Myocyte (in vitro differentiated cells): ENCODE data around the gene UTS2B. TPM values are rescaled to one million over a fixed set of nuclear protein-coding genes. Genes with fewer than 3 reads are reported as not detected.

Experiments used
- DNase-seq: peaks from one replicate; pipeline ENCODE4 v3.0.0-alpha.2; 2012; ENCODE audit warnings: low read depth
- total RNA-seq: library from RNA; depleted of rRNA; stranded (reverse); fragments of >200 nt; gene quantifications from 2 replicates; pipeline ENCODE4 v1.2.3, GENCODE V29; 2014

Gene UTS2B
- total RNA-seq, 1 donor from 2014 or later, result 0.16 TPM

DNA sequence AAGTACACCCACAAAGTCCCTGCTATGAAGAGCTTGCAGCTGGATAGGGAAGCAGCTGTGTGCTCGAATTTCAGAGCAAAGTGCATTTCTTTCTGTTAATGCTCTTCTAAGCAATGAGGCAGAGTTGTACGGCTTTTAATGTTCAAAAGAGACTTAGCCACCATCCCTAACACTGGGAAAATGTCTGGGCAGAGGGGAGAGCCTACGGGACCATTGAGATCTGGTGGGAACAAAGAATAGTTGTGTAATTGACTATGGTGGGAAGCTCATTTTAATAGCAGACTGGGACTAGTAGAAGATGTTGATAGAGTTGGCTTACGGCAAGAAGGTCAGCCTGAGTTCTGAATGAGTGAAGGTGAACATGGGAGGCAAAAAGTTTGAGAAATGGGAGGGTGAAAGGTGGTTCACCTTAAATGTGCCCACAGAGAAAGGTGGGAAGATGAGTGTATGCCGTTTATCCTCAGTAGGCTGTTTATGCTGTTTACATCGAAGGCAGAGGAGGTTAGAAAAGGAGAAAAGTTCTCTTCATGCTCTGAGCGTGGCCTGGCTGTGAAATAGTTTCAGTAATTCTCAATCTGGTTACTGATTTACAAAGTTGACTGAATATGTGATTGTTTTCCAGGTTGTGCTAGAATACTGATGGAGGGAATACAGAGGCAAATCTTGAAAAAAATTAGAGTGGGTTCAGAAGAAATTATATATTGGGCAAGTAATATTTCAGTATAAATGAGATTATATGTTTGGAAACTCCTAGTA is 22.9 kb upstream of the UTS2B start:
- DNase-seq, result no peak

DNA sequence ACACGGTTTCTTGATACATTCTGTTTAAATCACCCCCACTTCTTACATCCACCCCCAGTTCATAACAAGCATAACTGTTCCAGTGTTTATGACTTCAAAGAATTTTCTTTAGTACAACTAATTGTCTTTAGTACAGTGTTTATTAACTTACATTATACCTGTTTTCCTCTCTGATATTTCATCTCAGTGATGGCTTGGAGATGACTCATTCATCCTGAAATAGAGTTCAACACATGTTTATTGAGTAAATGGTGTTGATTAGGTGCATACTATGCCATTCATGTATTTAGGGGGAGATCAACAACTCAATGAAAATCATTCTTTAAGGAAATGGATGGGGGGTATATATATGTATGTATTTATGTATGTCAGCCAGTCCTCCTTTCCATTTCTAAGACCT is 21.7 kb upstream of the UTS2B start:
- no peak for DNase-seq

DNA sequence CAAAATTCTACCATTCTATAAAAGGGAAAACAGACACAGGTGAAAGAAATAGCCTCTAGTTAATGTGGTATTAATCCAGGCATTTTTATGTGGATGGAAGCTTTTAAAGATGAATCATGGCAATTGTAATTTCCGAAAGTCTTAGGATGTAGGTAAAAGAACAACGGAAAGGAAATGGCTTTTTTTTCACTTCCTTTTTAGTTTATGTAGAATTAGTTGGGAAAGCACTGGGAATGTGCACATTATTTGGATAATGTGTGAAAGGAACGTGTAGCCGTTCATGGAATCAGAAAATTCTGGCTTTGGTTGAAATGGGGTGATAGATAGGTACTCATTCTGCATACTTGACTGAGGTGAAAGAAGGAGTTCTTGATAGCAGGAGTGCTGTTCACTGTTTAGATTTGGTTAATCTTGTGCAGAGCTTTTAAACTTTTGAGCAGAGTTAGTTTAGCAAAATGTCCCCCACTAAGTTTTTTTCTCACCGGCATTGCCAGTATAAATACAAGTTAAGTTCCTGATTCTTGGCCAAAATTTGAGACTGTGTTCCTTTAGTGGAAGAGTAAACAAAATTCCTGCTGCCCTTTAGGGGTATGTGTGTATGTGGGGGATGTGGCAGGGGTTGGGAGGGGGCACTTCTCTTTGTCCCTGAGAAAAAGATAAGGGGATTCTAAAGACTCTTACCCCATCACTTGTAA is 20.2 kb upstream of the UTS2B start:
- no peak for DNase-seq

DNA sequence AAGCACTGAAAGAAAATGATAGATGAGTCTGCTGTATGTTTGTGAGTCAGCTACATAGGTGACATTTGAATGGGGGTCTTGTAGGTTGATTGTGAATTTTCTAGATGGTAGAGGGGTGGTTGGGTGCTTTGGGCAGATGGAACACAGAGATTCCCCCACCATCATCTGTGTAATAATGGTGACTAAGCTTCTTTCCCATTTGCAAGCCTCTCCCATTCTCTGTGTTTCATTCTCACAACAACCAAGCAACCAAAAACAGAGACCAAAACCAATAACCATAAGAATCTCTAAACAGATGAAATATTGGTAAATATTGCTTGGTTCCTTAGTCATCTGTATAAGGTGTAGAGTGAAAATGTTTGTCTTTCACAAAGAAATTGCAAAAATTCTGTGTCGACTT is 17.8 kb upstream of the UTS2B start:
- DNase-seq, result no peak

DNA sequence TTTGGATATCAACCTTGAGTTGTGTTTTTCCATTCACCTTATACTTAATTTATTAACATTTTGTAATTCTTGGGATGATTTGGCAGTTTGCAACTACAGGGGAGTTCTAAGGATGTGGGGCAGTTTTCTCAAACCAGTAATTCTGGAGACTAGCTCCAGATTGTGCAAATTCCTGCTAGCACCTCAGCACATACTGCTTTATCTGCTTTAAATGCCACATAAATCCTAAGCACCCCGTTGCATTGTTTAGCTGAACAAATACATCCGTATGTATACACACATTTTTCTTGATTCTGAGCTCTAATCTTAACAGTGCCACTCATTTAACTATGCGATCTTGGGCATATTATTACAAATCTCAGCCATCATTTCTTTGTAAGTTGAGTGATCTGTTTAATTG is 16.9 kb upstream of the UTS2B start:
- DNase-seq, result no peak

DNA sequence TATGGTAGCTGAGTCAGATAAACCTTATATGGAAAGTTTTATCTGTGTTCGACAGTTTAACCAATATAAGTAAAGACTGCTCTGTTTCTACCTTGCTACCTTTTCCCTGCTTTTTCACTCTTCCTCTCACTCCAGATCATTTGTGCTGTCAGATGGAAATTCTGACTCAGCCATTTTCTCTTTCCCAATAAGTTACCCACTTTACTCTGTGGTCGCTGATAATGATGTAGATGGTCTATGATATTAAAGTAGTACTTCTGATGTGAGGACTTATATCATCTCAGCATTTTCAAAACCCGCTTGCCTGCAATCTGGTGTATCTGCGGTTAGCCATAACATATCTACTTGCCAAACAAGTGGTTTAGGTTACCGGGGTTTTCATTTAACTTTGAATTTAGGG is 15.0 kb upstream of the UTS2B start:
- no peak for DNase-seq

DNA sequence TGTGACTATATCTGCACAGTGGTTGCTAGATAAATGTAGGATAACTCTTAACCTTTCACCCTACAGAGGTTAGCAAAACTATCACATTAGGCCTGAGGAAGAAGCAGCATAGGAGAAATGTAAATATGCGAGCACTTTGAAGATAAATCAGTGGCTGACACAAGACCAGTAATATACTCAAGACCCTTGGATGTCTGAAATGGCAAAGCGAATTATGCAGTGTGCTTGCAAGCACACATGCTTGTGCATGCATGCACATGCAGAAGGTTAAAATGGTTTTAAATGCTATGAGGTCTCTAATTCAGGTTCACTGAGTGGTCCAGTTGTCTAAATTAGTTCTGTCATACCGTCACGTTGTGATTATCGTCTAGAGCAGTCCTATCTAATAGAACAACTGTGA is 13.6 kb upstream of the UTS2B start:
- DNase-seq, result no peak

DNA sequence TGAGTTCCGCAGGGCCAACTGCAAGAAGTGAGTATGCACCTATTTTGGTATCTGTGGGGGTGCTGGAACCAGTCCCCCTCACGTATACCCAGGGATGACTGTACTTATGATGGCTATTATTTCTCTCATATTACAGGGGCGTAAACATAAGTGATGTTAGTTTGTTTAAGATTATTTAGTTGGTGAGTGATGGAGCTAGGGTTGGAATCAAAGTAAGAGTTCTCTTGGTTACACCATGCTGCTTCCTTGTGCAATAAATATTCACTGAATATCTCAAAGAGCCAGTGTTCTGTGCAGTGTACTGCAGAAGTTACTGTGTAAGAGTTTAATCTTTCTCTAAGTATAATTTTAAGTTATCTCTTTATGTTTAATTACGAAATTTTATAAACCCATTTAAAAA is 12.8 kb upstream of the UTS2B start:
- DNase-seq, result no peak

DNA sequence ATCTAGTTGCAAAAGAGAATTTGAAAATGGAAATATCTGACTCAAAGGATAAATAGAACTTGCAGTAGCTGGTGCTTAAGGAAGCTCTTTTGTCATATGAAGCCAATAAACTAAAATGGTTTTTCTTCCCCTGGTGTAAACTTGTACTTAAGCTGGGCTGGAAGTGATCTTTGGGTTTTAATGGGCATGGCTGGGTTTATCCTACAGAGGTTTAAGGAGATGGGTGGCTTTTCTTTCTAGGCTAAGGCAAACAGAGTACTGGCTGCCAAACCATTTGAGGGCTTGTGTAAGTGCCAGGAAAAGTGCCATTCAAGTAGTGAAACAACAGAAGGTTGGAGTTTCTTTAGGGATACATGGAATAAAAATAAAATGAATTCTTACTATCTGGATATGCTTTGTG is 12.1 kb upstream of the UTS2B start:
- DNase-seq, result no peak

DNA sequence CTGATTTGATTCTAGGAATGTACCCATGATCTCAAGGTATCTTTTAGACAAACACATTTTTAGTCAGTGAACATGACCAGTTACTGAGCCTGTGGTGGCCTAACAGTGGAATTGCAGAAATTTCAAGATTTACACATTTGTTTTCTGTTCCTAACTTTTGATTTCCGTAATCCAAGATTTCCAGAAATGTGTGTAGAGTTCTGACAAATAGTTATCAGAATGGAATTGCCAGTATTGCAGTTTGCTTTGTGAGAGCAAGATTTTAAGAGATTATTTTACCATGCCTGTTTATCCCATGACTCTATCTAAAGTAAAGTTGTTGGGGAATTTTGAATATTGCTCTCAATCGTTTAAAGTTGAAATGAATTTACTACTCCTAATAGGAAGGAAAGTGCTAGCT is 11.7 kb upstream of the UTS2B start:
- DNase-seq, result no peak

DNA sequence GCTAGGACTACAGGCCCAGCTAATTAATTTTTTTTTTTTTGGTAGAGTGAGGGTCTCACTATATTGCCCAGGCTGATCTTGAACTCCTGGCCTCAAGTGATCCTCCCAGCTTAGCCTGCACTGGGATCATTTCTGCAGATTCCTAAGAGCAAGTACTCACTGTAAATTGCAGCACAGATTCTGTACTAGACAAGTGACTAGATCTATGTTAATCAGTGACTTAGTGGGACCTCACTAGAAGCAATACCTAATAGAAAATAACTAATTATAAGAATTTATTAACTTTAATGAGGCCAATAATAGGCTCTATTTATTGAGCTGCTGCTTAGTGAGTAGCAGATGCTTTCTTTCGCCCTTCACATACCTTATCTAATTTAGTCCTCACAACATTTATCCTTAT is 10.6 kb upstream of the UTS2B start:
- DNase-seq, result no peak

DNA sequence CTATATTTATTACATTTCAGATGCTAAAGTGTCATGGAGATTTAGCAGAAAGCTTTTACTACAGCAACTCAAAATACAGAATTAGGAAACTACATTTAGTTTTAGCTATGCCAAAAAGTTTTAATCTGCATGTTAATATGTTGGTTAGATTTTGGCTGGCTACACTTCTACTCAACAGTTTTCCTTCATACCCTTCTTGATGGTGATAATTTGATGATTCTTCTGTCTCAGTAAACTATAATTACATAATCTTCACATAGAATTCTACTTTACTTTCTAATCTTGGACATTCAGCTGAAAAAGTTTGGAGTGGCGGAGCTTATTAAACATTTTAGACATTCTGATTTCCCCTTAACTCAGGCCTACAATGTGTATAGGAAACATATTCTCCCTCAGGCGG is 10.0 kb upstream of the UTS2B start:
- no peak for DNase-seq

DNA sequence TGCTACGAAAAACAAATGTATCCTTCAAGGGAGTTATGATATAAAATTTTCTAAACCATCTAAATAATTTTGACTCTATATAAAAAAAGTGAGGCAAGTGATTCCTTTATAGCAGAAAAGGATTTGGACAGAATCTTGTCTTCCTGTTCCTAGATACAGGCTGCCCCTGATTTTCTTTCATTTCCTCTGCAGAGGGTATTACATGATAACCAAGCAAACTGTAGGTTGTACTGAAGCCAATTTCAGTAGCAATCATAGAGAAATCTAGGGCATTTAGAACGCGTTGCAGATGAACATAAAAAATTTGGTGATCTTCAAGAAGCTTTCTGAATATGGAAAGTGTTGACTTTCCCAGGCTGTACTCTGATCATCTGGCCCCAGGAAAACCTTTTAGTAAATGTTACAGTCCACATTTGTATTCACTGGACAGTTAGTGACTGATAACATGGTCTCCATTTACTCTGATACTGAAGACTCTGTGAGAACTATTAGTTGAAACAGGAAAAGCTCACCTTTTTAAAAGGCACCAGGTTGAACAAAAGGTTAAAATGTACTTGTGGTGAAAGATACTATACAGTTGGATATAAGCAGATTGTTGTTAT is 9.1 kb upstream of the UTS2B start:
- no peak for DNase-seq

DNA sequence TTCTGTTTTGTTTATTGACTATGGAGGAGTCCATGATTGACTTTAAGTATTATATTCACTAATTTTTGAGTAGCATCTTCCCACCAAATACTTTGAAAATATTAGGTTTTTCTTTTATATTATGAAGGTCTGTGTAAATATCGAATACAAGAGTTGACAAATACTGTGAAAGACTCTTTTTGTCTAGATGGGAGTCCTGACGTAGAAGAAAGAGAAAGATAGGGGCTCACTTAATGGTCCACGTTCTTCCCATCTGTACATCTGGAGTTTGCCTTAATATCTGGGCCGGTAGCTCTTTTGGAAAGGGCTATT is 7.8 kb upstream of the UTS2B start:
- DNase-seq, result no peak

DNA sequence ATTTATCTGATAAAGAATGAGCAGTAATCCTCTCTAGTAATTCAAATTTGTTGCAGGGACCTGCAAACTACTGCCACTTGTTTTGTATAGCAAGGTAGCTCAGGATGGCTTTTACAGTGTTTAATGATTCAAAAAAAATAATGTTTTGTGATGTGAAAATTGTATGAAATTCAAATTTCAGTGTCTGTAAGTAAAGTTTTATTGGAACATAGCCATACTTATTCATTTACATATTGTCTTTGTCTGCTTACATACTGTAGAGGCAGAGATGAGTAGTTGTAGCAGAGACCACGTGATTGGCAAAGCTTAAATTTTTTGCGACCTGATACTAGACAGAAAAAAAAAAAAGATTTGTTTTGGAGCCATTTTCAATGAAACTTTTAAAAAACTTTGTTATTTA is 6.5 kb upstream of the UTS2B start:
- no peak for DNase-seq

DNA sequence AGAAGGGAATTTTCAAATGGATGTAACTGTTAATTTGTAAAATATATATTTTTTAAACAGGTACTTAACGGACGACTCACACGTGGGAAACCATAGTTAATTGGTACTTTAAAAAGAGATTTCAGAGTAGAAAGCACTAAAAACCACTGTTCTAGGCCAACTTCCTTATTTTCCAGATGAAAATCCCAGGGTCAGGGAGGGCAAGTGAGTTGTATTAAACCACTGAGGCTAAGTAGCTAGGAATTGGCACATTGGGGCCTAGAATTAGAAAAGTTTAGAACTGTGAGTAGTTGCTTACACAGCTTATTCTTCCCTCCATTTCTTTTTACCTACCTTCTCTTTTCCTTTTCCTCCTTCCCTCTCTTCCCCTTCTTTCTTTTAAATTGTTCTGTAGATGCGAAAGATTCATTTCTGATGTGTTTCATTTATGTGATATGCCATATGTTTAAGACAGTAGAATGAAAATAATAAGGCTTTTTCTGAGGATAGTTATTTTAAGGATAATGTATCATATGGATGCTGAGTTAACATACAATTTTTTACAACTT is 4.1 kb upstream of the UTS2B start:
- no peak for DNase-seq

DNA sequence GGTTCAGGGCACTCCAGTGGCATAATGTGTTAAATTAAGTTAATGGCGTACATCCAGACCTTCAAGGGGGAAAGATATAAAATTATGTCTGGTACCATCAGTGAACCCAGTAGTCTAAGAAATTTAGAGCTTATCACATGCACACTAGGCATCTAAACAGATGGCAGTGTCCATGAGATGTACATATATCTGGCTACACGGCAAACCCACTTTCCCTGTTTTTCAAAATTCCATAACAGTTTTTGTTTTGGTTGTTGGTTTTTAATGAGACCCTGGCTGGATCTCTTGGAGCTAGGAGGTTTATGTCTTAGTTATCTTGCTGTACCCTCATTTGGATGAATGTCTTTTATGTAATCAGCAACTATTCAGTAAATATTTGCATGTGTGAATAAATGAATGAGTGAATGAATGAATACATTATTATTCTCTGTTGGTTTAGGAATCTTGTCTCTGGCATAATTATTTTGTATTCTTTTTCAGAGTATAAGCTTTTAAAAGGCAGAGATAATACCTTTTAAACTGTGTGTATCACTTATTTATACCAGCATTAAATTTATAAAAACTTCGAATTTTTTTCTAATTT is 3.1 kb upstream of the UTS2B start:
- no peak for DNase-seq

DNA sequence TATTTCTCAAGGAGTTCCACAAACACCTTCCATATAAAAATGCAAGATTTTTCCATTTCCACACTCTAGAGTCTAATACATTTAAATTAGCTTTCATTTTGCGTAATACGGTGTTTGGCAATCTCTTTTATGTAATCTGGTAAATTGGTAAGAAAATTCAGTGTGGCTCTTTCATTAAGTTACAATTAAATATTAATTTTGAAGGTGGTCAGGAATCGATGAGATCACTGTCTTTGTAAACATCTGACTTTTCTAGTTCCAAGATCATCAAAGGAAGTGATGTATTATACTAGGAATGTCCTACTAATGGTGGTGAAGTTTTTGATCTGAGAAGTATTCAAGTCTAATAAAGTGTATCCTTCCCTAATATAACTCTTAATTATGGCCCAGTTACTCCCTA is 1.1 kb upstream of the UTS2B start:
- peak; percentile 33 for DNase-seq

DNA sequence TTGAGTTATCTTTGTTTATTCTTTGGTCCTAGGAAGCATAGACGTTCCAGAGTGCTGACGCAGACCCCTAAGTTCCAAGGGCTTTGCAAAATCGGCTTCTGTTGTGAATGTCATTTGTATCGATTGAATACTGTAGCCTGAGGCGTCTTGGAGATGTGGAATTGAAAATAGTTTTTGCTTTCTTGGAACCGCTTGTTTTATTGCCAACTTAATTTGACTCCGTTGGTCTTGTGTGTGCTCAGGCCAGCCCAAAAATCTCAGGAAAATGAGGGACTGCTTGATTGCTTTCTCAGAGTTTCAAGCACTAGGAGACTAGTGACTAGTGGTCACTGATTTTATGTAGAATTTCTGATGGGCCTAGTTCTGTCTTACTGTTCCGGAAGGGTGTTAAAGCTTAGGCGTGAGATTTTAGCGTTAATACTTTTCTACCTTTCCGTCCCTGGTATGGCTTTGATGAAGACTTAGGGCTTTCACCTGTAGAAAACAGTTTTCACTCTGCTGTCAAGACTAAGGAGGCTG is 263 bp upstream of the UTS2B start:
- peak; percentile 49 for DNase-seq

DNA sequence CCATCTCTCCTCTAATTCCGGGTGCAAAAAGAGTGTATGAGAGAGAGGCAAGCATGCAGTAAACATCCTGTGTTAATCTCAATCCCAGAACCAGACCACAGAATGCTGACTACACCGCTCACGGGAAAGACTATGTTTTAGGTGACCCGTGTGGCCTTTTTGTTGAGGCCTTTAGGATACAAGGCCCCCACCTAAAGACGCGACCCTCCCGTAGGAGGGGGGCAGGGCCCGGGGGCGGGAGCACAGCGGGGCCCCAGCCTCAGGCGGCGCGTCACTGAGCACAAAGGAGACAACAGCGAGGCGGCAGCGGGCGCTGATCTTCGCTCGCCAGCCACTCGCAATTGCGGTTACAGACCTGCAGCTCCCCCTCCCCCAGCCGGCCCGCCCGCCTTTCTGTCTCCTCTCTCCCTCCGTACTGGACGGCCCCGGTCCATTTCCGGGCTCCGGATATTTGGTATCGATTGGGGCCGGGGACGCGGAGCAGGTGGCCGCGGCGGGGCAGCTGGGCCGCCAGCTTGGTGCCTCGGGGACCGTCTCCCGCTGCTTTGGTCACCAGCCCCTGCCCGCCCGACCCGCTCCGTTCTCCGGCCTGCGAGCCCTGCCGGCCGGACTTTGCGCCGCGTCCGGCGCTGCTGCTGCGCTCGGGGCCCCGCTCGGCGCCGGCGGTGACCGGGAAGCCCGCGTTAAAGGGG is 1.2 kb downstream of the UTS2B start, which contains the start of gene CCDC50:
CCDC50 (plus strand) TSS at position 433 of the 692 bp plus-strand sequence. CDS start 281 bp downstream, outside the sequence.
- peak; percentile 85 for DNase-seq

DNA sequence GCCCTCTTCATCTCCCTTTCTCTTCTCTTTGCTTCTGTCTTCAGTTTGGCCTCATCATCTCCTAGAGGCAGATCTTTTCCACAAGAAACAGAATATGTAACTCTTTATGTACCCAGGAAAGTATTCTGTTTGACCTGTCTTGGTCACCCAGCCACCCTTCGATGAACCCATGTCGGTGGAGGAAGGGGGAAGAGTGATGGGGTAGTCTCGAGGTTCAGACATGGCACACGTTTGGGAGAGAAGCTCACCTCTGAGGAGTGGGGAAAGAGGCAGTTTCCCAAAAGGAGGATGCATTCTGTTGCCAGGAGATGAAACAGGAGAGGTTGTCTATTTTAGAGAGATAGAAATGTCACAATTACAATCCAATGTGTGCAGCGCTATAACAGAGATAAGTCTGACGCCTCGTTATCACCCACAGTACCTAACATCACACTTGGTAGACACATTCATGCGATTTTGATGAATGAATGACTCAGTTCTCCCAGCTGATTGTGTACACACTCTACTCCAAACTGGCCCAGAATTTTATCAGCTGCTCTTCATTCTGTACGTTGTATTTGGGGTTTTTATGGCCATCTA is 1.9 kb downstream of the UTS2B start:
- DNase-seq, result no peak
